Natural killer cell (primary cell): Measurements from ENCODE around the gene CLDN24. TPM values are rescaled to one million over a fixed set of nuclear protein-coding genes. Genes with fewer than 3 reads are reported as not detected.

Experiments used
- ATAC-seq, 3 donors: fragments of 150-1000 bp in 2 of 3; fragments of 200-7000 bp in 1 of 3; cut with Tn5 transposase; 1 replicate in 1 of 3; 2 replicates in 2 of 3; pipeline ENCODE4 v1.10.0; 2021; ENCODE audit warnings: mild to moderate bottlenecking in 2 of 3, moderate library complexity in 2 of 3
- DNase-seq, 2 donors: peaks; one replicate each; pipeline versions ENCODE4 v3.0.0 to v3.0.0-alpha.2; 2013 to 2021; ENCODE audit warnings: mixed read lengths in 1 of 2
- H3K27ac ChIP-seq: one replicate; pipeline ENCODE4 v1.5.1; 2013; ENCODE audit warnings: mild to moderate bottlenecking, low read length
- H3K27me3 ChIP-seq: one replicate; pipeline ENCODE4 v1.6.1; 2013; ENCODE audit warnings: low read length; ENCODE audit not compliant: control insufficient read depth, insufficient read depth
- H3K36me3 ChIP-seq: one replicate; pipeline ENCODE4 v1.6.1; 2013; ENCODE audit warnings: low read length; ENCODE audit not compliant: control insufficient read depth, insufficient read depth
- H3K4me1 ChIP-seq: one replicate; pipeline ENCODE4 v1.6.1; 2013; ENCODE audit warnings: low read length; ENCODE audit not compliant: control insufficient read depth, insufficient read depth
- H3K4me3 ChIP-seq: one replicate; pipeline ENCODE4 v1.5.1; 2013; ENCODE audit warnings: low read length
- H3K9me3 ChIP-seq: one replicate; pipeline ENCODE4 v1.6.1; 2013; ENCODE audit warnings: low read length; ENCODE audit not compliant: control insufficient read depth, insufficient read depth
- H3K27ac Mint-ChIP-seq, 2 donors: one replicate each; pipeline ENCODE4 v1.8.0; 2022; ENCODE audit warnings: mild to moderate bottlenecking in 2 of 2, mixed read lengths in 2 of 2, moderate library complexity in 1 of 2
- H3K27me3 Mint-ChIP-seq, 2 donors: one replicate each; pipeline ENCODE4 v1.8.0; 2022; ENCODE audit warnings: low read depth in 2 of 2, mixed read lengths in 2 of 2
- H3K36me3 Mint-ChIP-seq: one replicate; pipeline ENCODE4 v1.8.0; 2022; ENCODE audit warnings: mixed read lengths
- H3K4me1 Mint-ChIP-seq, 2 donors: one replicate each; pipeline ENCODE4 v1.8.0; 2022; ENCODE audit warnings: mixed read lengths in 2 of 2
- H3K4me3 Mint-ChIP-seq: one replicate; pipeline ENCODE4 v1.8.0; 2022; ENCODE audit warnings: mild to moderate bottlenecking, moderate library complexity, mixed read lengths
- H3K9me3 Mint-ChIP-seq, 2 donors: one replicate each; pipeline ENCODE4 v1.8.0; 2022; ENCODE audit warnings: mixed read lengths in 2 of 2
- WGBS: methylation state at CpG from one replicate; pipeline ENCODE4 v1.1.7; 2013; ENCODE audit warnings: missing lambda C conversion rate; ENCODE audit not compliant: insufficient coverage; 5-methylcytosine and 5-hydroxymethylcytosine counted together
- intact Hi-C: fragments of 100-400 bp; cut with micrococcal nuclease; formaldehyde crosslinking; loops from one replicate; pipeline ENCODE4 v1.14.2; 2022
- total RNA-seq, 4 donors: library from RNA; stranded (reverse); fragments of 120-200 nt in 1 of 4; gene quantifications; one replicate each; pipeline versions ENCODE4 v1.2.3 to v1.2.4, GENCODE V29; 2013 to 2022
- TF ChIP-seq, protein P1 (sequence below): fragments of 200-600 bp; IDR thresholded peaks from one replicate; pipeline ENCODE4 v1.8.0; 2022; ENCODE audit warnings: antibody characterized with exemption

CLDN24 gene
- total RNA-seq, 3 donors from 2014 or later (not counting 1 experiment from before 2014, with no cell fraction given), result 1.3 TPM; not detected in 2

DNA sequence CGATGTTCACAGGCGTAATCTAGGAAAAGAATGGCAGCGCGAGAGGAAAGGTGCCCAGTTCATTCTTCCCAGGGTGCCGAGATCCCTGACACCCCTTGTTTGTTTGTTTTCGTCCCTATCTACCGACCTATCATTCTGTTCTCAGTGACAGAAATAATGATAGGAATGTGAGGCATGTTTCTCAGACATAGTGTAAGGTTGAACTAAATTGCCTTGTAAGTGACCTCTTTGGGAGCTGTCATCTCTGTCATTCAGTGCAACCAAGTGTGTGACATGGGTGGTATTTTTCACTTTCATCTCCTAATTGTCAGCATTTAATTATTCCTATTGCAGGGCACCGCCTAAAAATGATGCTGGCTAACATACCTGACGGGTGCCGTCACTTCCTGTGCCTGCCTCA, 26.5 kb downstream of the CLDN24 start:
- no peak overlapping the region for H3K27ac ChIP-seq
- no peaks in the 10 kb centered on the region for H3K4me1 ChIP-seq
- no peaks in the 10 kb centered on the region for H3K36me3 ChIP-seq
- no peak overlapping the region for H3K27ac Mint-ChIP-seq
- H3K4me1 Mint-ChIP-seq, result no peaks in the 10 kb centered on the region
- ATAC-seq (no peak), DNase-seq (no peak)
- WGBS, result 96% methylated on average over 10 of the region's 10 CpGs
- H3K9me3 ChIP-seq, result no peaks in the 10 kb centered on the region
- H3K9me3 Mint-ChIP-seq, result no peaks in the 10 kb centered on the region
- H3K27me3 ChIP-seq, result no peaks in the 10 kb centered on the region
- TF ChIP-seq, protein P1, sequence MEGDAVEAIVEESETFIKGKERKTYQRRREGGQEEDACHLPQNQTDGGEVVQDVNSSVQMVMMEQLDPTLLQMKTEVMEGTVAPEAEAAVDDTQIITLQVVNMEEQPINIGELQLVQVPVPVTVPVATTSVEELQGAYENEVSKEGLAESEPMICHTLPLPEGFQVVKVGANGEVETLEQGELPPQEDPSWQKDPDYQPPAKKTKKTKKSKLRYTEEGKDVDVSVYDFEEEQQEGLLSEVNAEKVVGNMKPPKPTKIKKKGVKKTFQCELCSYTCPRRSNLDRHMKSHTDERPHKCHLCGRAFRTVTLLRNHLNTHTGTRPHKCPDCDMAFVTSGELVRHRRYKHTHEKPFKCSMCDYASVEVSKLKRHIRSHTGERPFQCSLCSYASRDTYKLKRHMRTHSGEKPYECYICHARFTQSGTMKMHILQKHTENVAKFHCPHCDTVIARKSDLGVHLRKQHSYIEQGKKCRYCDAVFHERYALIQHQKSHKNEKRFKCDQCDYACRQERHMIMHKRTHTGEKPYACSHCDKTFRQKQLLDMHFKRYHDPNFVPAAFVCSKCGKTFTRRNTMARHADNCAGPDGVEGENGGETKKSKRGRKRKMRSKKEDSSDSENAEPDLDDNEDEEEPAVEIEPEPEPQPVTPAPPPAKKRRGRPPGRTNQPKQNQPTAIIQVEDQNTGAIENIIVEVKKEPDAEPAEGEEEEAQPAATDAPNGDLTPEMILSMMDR, result no peak
- H3K27me3 Mint-ChIP-seq, result peaks cover 0 to 7% of the 10 kb centered on the region in 2 donors
- no peak overlapping the region for H3K4me3 Mint-ChIP-seq
- intact Hi-C loops, result no loop called here
- H3K4me3 ChIP-seq, result no peak overlapping the region
- no peaks in the 10 kb centered on the region for H3K36me3 Mint-ChIP-seq

DNA sequence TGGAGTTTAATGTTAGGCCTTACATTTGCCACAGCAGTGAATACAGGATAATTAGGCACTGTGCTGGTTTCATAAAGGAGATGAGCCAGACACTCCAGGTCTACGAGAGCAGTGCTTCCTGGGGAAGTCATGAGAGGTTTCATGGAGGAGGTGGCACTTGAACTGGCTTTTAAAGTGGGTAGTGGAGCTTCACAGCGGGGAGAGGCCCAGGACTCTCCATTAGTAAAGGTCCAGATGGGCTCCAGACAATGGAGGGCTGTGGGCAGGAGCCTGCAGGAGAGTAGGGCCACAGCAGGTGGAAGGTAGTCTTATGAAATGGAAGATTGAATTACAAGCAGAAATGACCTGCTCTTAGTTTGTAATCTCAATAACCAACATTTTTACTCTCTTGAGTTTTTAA, 31.2 kb downstream of the CLDN24 start:
- no peak overlapping the region for H3K27ac Mint-ChIP-seq

DNA sequence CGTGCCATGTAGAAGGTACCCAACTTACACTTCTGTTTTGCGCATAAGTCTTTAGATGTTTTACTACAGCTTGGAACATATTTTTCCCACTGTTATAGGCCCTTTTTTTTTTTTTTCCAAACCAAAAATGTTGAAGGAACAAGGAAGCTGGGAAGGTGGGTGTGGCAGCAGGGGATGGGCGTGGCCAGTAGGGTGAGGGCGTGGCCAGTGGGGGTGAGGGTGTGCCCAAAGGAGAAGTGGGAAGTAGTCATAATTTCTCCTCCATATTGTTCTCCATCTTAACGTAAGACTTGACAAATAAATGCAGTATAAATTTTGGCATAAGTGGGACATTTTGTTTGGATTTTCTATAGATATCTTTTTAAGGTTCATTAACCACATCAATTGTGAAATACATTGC, 32.5 kb downstream of the CLDN24 start:
- Histone ChIP-seq H3K4me1 (no peaks in the 10 kb centered on the region), H3K36me3 (no peaks in the 10 kb centered on the region), H3K4me3 (no peak overlapping the region), H3K27me3 (no peaks in the 10 kb centered on the region), H3K9me3 (no peaks in the 10 kb centered on the region), H3K27ac (no peak overlapping the region)
- H3K27me3 Mint-ChIP-seq, result no peaks in the 10 kb centered on the region
- 98% methylated on average over 2 of the region's 5 CpGs for WGBS
- H3K4me1 Mint-ChIP-seq, result no peaks in the 10 kb centered on the region
- intact Hi-C loops, result no loop called here
- no peaks in the 10 kb centered on the region for H3K36me3 Mint-ChIP-seq
- no peaks in the 10 kb centered on the region for H3K9me3 Mint-ChIP-seq
- DNase-seq (no peak), ATAC-seq (no peak)
- TF ChIP-seq, protein P1, result no peak
- no peak overlapping the region for H3K4me3 Mint-ChIP-seq
- H3K27ac Mint-ChIP-seq, result no peak overlapping the region

More for the DNA sequence above, 31.2 kb downstream of the CLDN24 start:
- H3K9me3 Mint-ChIP-seq, result no peaks in the 10 kb centered on the region
- Histone ChIP-seq H3K27ac (no peak overlapping the region), H3K36me3 (no peaks in the 10 kb centered on the region), H3K4me3 (no peak overlapping the region), H3K4me1 (no peaks in the 10 kb centered on the region), H3K9me3 (no peaks in the 10 kb centered on the region), H3K27me3 (no peaks in the 10 kb centered on the region)
- intact Hi-C loops, result no loop called here
- 83% methylated on average over 2 of the region's 2 CpGs for WGBS
- H3K27me3 Mint-ChIP-seq, result no peaks in the 10 kb centered on the region
- H3K36me3 Mint-ChIP-seq, result no peaks in the 10 kb centered on the region
- TF ChIP-seq, protein P1, result no peak
- no peak for ATAC-seq
- no peaks in the 10 kb centered on the region for H3K4me1 Mint-ChIP-seq
- no peak for DNase-seq
- H3K4me3 Mint-ChIP-seq, result no peak overlapping the region

DNA sequence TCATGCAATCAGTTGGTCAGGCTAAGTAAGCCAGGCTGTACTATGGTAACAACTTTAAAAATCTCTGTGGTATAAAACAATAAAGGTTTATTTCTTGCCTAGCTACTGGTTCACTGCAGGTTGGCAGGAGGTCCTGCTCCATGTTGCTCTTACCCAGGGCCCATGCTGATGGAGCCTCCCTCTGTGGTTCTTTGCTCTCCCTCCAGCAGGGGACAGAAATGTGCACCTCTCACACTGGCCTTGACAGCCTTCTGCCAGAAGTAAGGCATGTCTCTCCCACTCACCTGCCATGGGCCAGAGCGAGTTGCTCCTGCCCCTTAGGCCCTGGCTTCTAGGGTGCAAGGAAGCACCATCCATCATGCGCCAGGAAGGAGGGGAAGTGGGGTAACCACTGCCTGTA, 33.3 kb downstream of the CLDN24 start:
- Mint-ChIP-seq H3K4me3 (no peak overlapping the region), H3K27me3 (no peaks in the 10 kb centered on the region), H3K27ac (no peak overlapping the region), H3K36me3 (no peaks in the 10 kb centered on the region), H3K9me3 (no peaks in the 10 kb centered on the region), H3K4me1 (no peaks in the 10 kb centered on the region)
- H3K36me3 ChIP-seq, result peaks cover 2% of the 10 kb centered on the region
- no peaks in the 10 kb centered on the region for H3K4me1 ChIP-seq
- WGBS, result 85% methylated on average over 2 of the region's 2 CpGs
- H3K9me3 ChIP-seq, result no peaks in the 10 kb centered on the region
- H3K27ac ChIP-seq, result no peak overlapping the region
- H3K4me3 ChIP-seq, result no peak overlapping the region
- TF ChIP-seq, protein P1, result no peak
- no peaks in the 10 kb centered on the region for H3K27me3 ChIP-seq
- ATAC-seq (no peak), DNase-seq (no peak)
- intact Hi-C loops, result no loop called here
